GM12878 (cell line): Measurements from ENCODE around the gene CAPN7. TPM values are rescaled to one million over a fixed set of nuclear protein-coding genes. Genes with fewer than 3 reads are reported as not detected.

Experiments used
- ATAC-seq: fragments of 200-7000 bp; cut with Tn5 transposase; 3 replicates; pipeline ENCODE4 v1.9.1; 2020; ENCODE audit warnings: mild to moderate bottlenecking, moderate library complexity
- BruUV-seq: library from RNA; stranded (reverse); fragments of 400-500 nt; replicated peaks from 2 replicates; lab custom pipeline; 2021; lab: Mats Ljungman, UMichigan
- CTCF ChIA-PET: fragments of 300-600 bp; sonication (Branson Sonifier 250); formaldehyde crosslinking; extraction: SDS; loops from one replicate; lab custom pipeline; 2021; ENCODE audit warnings: inconsistent platforms; lab: Yijun Ruan, JAX
- POLR2A ChIA-PET: fragments of 350-600 bp; formaldehyde crosslinking; extraction: SDS; loops from one replicate; lab custom pipeline; 2021; ENCODE audit warnings: inconsistent platforms; lab: Charles Lee
- RAD21 ChIA-PET: fragments of 300-600 bp; sonication (Branson Sonifier 250); formaldehyde crosslinking; loops from one replicate; lab custom pipeline; 2023; ENCODE audit warnings: antibody characterized with exemption; ENCODE audit not compliant: unreplicated experiment; lab: Charles Lee
- SMC1A ChIA-PET: fragments of 300-600 bp; sonication (Branson Sonifier 250); formaldehyde crosslinking; loops from one replicate; lab custom pipeline; 2023; ENCODE audit not compliant: unreplicated experiment, uncharacterized antibody; lab: Charles Lee
- DNase-seq: peaks from one replicate; pipeline ENCODE4 v3.0.0-alpha.2; 2011; ENCODE audit warnings: low read depth, low spot score
- FAIRE-seq: peaks from 3 replicates; lab custom pipeline; 2011; peaks lifted over from hg19 to GRCh38; lab: Jason Lieb, UNC
- H2AFZ ChIP-seq: 2 replicates; pipeline ENCODE4 v1.6.0; 2011; ENCODE audit warnings: low read depth, low read length, control low read depth; ENCODE audit not compliant: control insufficient read depth
- H3K27ac ChIP-seq: 2 replicates; pipeline ENCODE4 v1.5.1; 2011; ENCODE audit warnings: control low read depth; ENCODE audit not compliant: control insufficient read depth, insufficient read depth
- H3K27me3 ChIP-seq, 2 experiments: replicated peaks in 1 of 2; 2 replicates each; pipeline versions ENCODE4 v1.6.0 to v1.6.1; 2011; ENCODE audit warnings: low read length in 1 of 2; ENCODE audit not compliant: control insufficient read depth in 2 of 2, insufficient read depth in 2 of 2
- H3K36me3 ChIP-seq, 2 experiments: 2 replicates each; pipeline ENCODE4 v1.5.1; 2011; ENCODE audit warnings: low read length in 1 of 2; ENCODE audit not compliant: control insufficient read depth in 2 of 2, insufficient read depth in 2 of 2
- H3K4me1 ChIP-seq: 2 replicates; pipeline ENCODE4 v1.6.1; 2011; ENCODE audit warnings: mild to moderate bottlenecking, low read length, moderate library complexity, mixed read lengths; ENCODE audit not compliant: control insufficient read depth, insufficient read depth
- H3K4me2 ChIP-seq: 2 replicates; pipeline ENCODE4 v1.6.0; 2011; ENCODE audit warnings: control low read depth; ENCODE audit not compliant: control insufficient read depth, insufficient read depth
- H3K4me3 ChIP-seq: fragments of 200-600 bp; sonication (generic); 2 replicates; pipeline ENCODE4 v1.5.1; 2016
- H3K79me2 ChIP-seq: 2 replicates; pipeline ENCODE4 v1.6.0; 2011; ENCODE audit warnings: low read length; ENCODE audit not compliant: control insufficient read depth, insufficient read depth
- H3K9ac ChIP-seq: 2 replicates; pipeline ENCODE4 v1.8.0; 2011; ENCODE audit warnings: low read length, control low read depth, mixed read lengths; ENCODE audit not compliant: control insufficient read depth, insufficient read depth
- H3K9me3 ChIP-seq: replicated peaks from 3 replicates; pipeline ENCODE4 v1.5.1; 2011; ENCODE audit warnings: mild to moderate bottlenecking, low read length; ENCODE audit not compliant: control insufficient read depth, insufficient read depth
- H4K20me1 ChIP-seq: 2 replicates; pipeline ENCODE4 v1.6.0; 2011; ENCODE audit not compliant: control insufficient read depth, insufficient read depth
- EED ChIP-seq: sonication (generic); IDR thresholded peaks from 2 replicates; pipeline ENCODE4 v1.6.1; 2016; ENCODE audit warnings: antibody characterized with exemption, low read depth
- ETV6 ChIP-seq, 2 experiments: fragments of 450-650 bp in 1 of 2; IDR thresholded peaks in 1 of 2; conservative IDR thresholded peaks in 1 of 2; 2 replicates each; pipeline ENCODE4 v1.6.1; 2014; ENCODE audit warnings: antibody characterized with exemption in 1 of 2, borderline replicate concordance in 1 of 2, low read depth in 1 of 2, mild to moderate bottlenecking in 1 of 2, moderate library complexity in 1 of 2
- IRF4 ChIP-seq: IDR thresholded peaks from 2 replicates; pipeline ENCODE4 v1.6.1; 2011; ENCODE audit warnings: low read depth, low read length
- JUND ChIP-seq: IDR thresholded peaks from 2 replicates; pipeline ENCODE4 v1.6.1; 2012; ENCODE audit warnings: low read depth, mild to moderate bottlenecking, low read length, improper control_type of control experiment, moderate library complexity
- RAD51 ChIP-seq: fragments of 450-650 bp; IDR thresholded peaks from 2 replicates; pipeline ENCODE4 v1.6.1; 2016; ENCODE audit warnings: moderate library complexity, mild to moderate bottlenecking, inconsistent platforms
- RELA ChIP-seq: fragments of 450-650 bp; IDR thresholded peaks from 2 replicates; pipeline ENCODE4 v1.8.0; 2014; ENCODE audit warnings: borderline replicate concordance; ENCODE audit not compliant: partially characterized antibody
- SMARCA5 ChIP-seq: fragments of 450-650 bp; IDR thresholded peaks from 2 replicates; pipeline ENCODE4 v1.6.1; 2017; ENCODE audit warnings: mild to moderate bottlenecking
- SMC3 ChIP-seq: IDR thresholded peaks from 2 replicates; pipeline ENCODE4 v1.6.1; 2011; ENCODE audit warnings: low read length, improper control_type of control experiment, borderline replicate concordance
- TAF1 ChIP-seq: IDR thresholded peaks from 2 replicates; pipeline ENCODE4 v1.6.1; 2011; ENCODE audit warnings: mild to moderate bottlenecking, low read depth, low read length, borderline replicate concordance
- TARDBP ChIP-seq: IDR thresholded peaks from 2 replicates; pipeline ENCODE4 v1.6.1; 2016; ENCODE audit warnings: borderline replicate concordance
- WGBS: methylation state at CpG from one replicate; pipeline ENCODE4 v1.1.6; 2016; ENCODE audit warnings: low lambda C conversion rate; ENCODE audit not compliant: insufficient replicate concordance, insufficient coverage; ENCODE audit errors: missing lambda C conversion rate; 5-methylcytosine and 5-hydroxymethylcytosine counted together
- in situ Hi-C: fragments of 300-500 bp; cut with MboI; formaldehyde crosslinking; loops from 9 replicates; pipeline ENCODE4 v1.14.3; 2018; ENCODE audit warnings: mixed read lengths
- intact Hi-C: fragments of 100-400 bp; cut with micrococcal nuclease; formaldehyde crosslinking; loops from one replicate; pipeline ENCODE4 v1.14.2; 2022; ENCODE audit not compliant: unreplicated experiment
- polyA plus RNA-seq, 11 experiments: library from polyadenylated mRNA; depleted of rRNA in 4 of 11; unstranded in 6 of 11; stranded (reverse) in 5 of 11; fragments of >200 nt; fragmentation: Nextera tagmentation in 4 of 11; fragmentation: Illumina TruSeq in 1 of 11; extraction: Ambion mirVana in 4 of 11; extraction: Trizol in 1 of 11; gene quantifications; 1 replicate in 1 of 11; 2 replicates in 10 of 11; pipeline versions ENCODE4 v1.2.1 to v1.2.3, GENCODE V29; 2011 to 2016; ENCODE audit warnings: inconsistent platforms in 2 of 11, missing spikeins in 2 of 11, low read depth in 1 of 11
- total RNA-seq, 4 experiments: library from RNA; depleted of rRNA in 3 of 4; stranded (reverse); fragments of >200 nt in 3 of 4; fragmentation: Illumina TruSeq in 1 of 4; extraction: Trizol in 1 of 4; gene quantifications; 2 replicates each; pipeline versions ENCODE4 v1.2.1 to v1.2.3, GENCODE V29; 2013 to 2021
- TF ChIP-seq, protein P1 (sequence below): fragments of 450-650 bp; IDR thresholded peaks from 2 replicates; pipeline ENCODE4 v1.6.1; 2017; ENCODE audit warnings: mild to moderate bottlenecking

Gene CAPN7
- total and polyA plus RNA-seq, 10 of the 15 experiments (the other 5 are each of a cell fraction or from before 2014, with no cell fraction given): 5.3 to 27.0 (median 18.2) TPM

GRCh38 chr3:15264486-15264885 lies 58.4 kb downstream of the CAPN7 start:
- in situ Hi-C loops: loop anchor here (10.0 kb wide), 1 partner anchor 290 kb away; no protein-coding TSS in a partner anchor
- intact Hi-C loops: no loop called here
- no peak overlapping the region for H3K27ac ChIP-seq
- no peak for DNase-seq
- no peak overlapping the region for H2AFZ ChIP-seq
- no peak overlapping the region for H3K4me3 ChIP-seq
- no peaks in the 10 kb centered on the region for H3K9me3 ChIP-seq
- no TSS peak for BruUV-seq
- TF ChIP-seq SMC3: no peak
- no peak for TF ChIP-seq TAF1
- TF ChIP-seq RELA: no peak
- TF ChIP-seq, protein P1, sequence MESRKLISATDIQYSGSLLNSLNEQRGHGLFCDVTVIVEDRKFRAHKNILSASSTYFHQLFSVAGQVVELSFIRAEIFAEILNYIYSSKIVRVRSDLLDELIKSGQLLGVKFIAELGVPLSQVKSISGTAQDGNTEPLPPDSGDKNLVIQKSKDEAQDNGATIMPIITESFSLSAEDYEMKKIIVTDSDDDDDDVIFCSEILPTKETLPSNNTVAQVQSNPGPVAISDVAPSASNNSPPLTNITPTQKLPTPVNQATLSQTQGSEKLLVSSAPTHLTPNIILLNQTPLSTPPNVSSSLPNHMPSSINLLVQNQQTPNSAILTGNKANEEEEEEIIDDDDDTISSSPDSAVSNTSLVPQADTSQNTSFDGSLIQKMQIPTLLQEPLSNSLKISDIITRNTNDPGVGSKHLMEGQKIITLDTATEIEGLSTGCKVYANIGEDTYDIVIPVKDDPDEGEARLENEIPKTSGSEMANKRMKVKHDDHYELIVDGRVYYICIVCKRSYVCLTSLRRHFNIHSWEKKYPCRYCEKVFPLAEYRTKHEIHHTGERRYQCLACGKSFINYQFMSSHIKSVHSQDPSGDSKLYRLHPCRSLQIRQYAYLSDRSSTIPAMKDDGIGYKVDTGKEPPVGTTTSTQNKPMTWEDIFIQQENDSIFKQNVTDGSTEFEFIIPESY: no peak
- TF ChIP-seq RAD51: no peak
- TF ChIP-seq TARDBP: no peak
- no peak for TF ChIP-seq EED
- no peak for TF ChIP-seq JUND
- no peak for TF ChIP-seq SMARCA5
- no peak for TF ChIP-seq IRF4
- no peak for TF ChIP-seq ETV6 (conservative IDR thresholded peaks at IDR 0.05 in 1 of 2, IDR thresholded peaks at IDR 0.05 in 1 of 2; ENCODE audit: borderline replicate concordance in 1 of 2, low read depth in 1 of 2)
- peaks cover 12% of the 10 kb centered on the region for H3K4me1 ChIP-seq
- peaks cover 12 to 44% of the 10 kb centered on the region in 2 experiments for H3K36me3 ChIP-seq
- ChIA-PET CTCF (interaction anchor here (0.7 to 11.8 kb wide), 11 partner anchors 29 to 293 kb away, joined by 3 to 302 read pairs (median 73); partner anchors contain the start of genes CAPN7 and SH3BP5), RAD21 (interaction anchor here (1.2 to 10.2 kb wide), 2 partner anchors 141 to 146 kb away, joined by 4 to 143 read pairs; no protein-coding TSS in a partner anchor), SMC1A (interaction anchor here (0.6 to 16.3 kb wide), 18 partner anchors 9 to 156 kb away, joined by 3 to 223 read pairs (median 5); partner anchors contain the start of gene CAPN7), POLR2A (no interaction called here)
- H3K4me2 ChIP-seq: no peak overlapping the region
- ATAC-seq: no peak
- WGBS: 90% methylated on average over 2 of the region's 2 CpGs
- H4K20me1 ChIP-seq: no peaks in the 10 kb centered on the region
- no peak for FAIRE-seq
- no peaks in the 10 kb centered on the region for H3K27me3 ChIP-seq
- peaks cover 1% of the 10 kb centered on the region; the same call in 1 of the 2 replicates for H3K79me2 ChIP-seq
- H3K9ac ChIP-seq: no peak overlapping the region
